ENCODE data around the gene MSTO1.
"Not testable (repeated sequence)": the region's sequence is repeated elsewhere in the genome, so short reads cannot be mapped to it uniquely, and the experiment has no call there.

Gene MSTO1

GRCh38 chr1:155613226-155613625, 3.2 kb downstream of the MSTO1 start:
- H3K4me3 ChIP-seq (ENCODE audit: insufficient read depth, low read depth, low read length); H3K27ac ChIP-seq (ENCODE audit: insufficient read depth, low read depth, low read length, poor library complexity, severe bottlenecking); H3K9me3 ChIP-seq (ENCODE audit: control insufficient read depth, low read length); H3K36me3 ChIP-seq (ENCODE audit: control insufficient read depth, insufficient read depth, low read length); H3K27me3 ChIP-seq (ENCODE audit: control insufficient read depth, insufficient read depth, low read length, poor library complexity, severe bottlenecking); H3K4me1 ChIP-seq (ENCODE audit: control insufficient read depth, insufficient read depth, low read length): not testable (repeated sequence)
- no CpG with 5 or more reads among the region's 2 CpGs for WGBS, 2 experiments

GRCh38 chr1:155622191-155622590, 12.2 kb downstream of the MSTO1 start:
- WGBS, 2 experiments: 91 to 93% methylated on average over 2 of the region's 2 CpGs
- Histone ChIP-seq H3K4me3 (ENCODE audit: insufficient read depth, low read depth, low read length) (no peak overlapping the region), H3K9me3 (ENCODE audit: control insufficient read depth, low read length) (no peaks in the 10 kb centered on the region), H3K27ac (ENCODE audit: insufficient read depth, low read depth, low read length, poor library complexity, severe bottlenecking) (no peak overlapping the region), H3K27me3 (ENCODE audit: control insufficient read depth, insufficient read depth, low read length, poor library complexity, severe bottlenecking) (no peaks in the 10 kb centered on the region), H3K4me1 (ENCODE audit: control insufficient read depth, insufficient read depth, low read length) (no peaks in the 10 kb centered on the region), H3K36me3 (ENCODE audit: control insufficient read depth, insufficient read depth, low read length) (no peaks in the 10 kb centered on the region)

- Histone ChIP-seq H3K4me1 (ENCODE audit: control insufficient read depth, insufficient read depth, low read length) (no peaks in the 10 kb centered on the region), H3K36me3 (ENCODE audit: control insufficient read depth, insufficient read depth, low read length) (no peaks in the 10 kb centered on the region), H3K27ac (ENCODE audit: insufficient read depth, low read depth, low read length, poor library complexity, severe bottlenecking) (no peak overlapping the region), H3K27me3 (ENCODE audit: control insufficient read depth, insufficient read depth, low read length, poor library complexity, severe bottlenecking) (no peaks in the 10 kb centered on the region), H3K4me3 (ENCODE audit: insufficient read depth, low read depth, low read length) (no peak overlapping the region), H3K9me3 (ENCODE audit: control insufficient read depth, low read length) (no peaks in the 10 kb centered on the region)
- WGBS, 2 experiments: 90 to 100% methylated on average over 1 of the region's 1 CpG
Measured at GRCh38 chr1:155623357-155623756, 13.3 kb downstream of the MSTO1 start.

GRCh38 chr1:155626428-155626827, 16.4 kb downstream of the MSTO1 start:
- not testable (repeated sequence) for H3K4me3 ChIP-seq (ENCODE audit: insufficient read depth, low read depth, low read length); H3K27ac ChIP-seq (ENCODE audit: insufficient read depth, low read depth, low read length, poor library complexity, severe bottlenecking); H3K9me3 ChIP-seq (ENCODE audit: control insufficient read depth, low read length); H3K4me1 ChIP-seq (ENCODE audit: control insufficient read depth, insufficient read depth, low read length); H3K27me3 ChIP-seq (ENCODE audit: control insufficient read depth, insufficient read depth, low read length, poor library complexity, severe bottlenecking); H3K36me3 ChIP-seq (ENCODE audit: control insufficient read depth, insufficient read depth, low read length)
- 94 to 97% methylated on average over 1 to 3 of the region's 7 CpGs for WGBS, 2 experiments

GRCh38 chr1:155636397-155637153, 26.6 kb downstream of the MSTO1 start:
- Histone ChIP-seq H3K4me1 (ENCODE audit: control insufficient read depth, insufficient read depth, low read length) (no peaks in the 10 kb centered on the region), H3K27ac (ENCODE audit: insufficient read depth, low read depth, low read length, poor library complexity, severe bottlenecking) (no peak overlapping the region), H3K9me3 (ENCODE audit: control insufficient read depth, low read length) (no peaks in the 10 kb centered on the region), H3K4me3 (ENCODE audit: insufficient read depth, low read depth, low read length) (no peak overlapping the region), H3K27me3 (ENCODE audit: control insufficient read depth, insufficient read depth, low read length, poor library complexity, severe bottlenecking) (no peaks in the 10 kb centered on the region), H3K36me3 (ENCODE audit: control insufficient read depth, insufficient read depth, low read length) (no peaks in the 10 kb centered on the region)
- WGBS, 2 experiments: 89 to 90% methylated on average over 11 of the region's 11 CpGs

GRCh38 chr1:155640367-155640766, 30.3 kb downstream of the MSTO1 start:
- Histone ChIP-seq H3K36me3 (ENCODE audit: control insufficient read depth, insufficient read depth, low read length) (no peaks in the 10 kb centered on the region), H3K4me3 (ENCODE audit: insufficient read depth, low read depth, low read length) (no peak overlapping the region), H3K9me3 (ENCODE audit: control insufficient read depth, low read length) (peaks cover 4% of the 10 kb centered on the region), H3K27me3 (ENCODE audit: control insufficient read depth, insufficient read depth, low read length, poor library complexity, severe bottlenecking) (no peaks in the 10 kb centered on the region), H3K4me1 (ENCODE audit: control insufficient read depth, insufficient read depth, low read length) (no peaks in the 10 kb centered on the region), H3K27ac (ENCODE audit: insufficient read depth, low read depth, low read length, poor library complexity, severe bottlenecking) (no peak overlapping the region)

- 86 to 88% methylated on average over 11 of the region's 11 CpGs for WGBS, 2 experiments
- not testable (repeated sequence) for H3K9me3 ChIP-seq (ENCODE audit: control insufficient read depth, low read length); H3K27me3 ChIP-seq (ENCODE audit: control insufficient read depth, insufficient read depth, low read length, poor library complexity, severe bottlenecking); H3K4me3 ChIP-seq (ENCODE audit: insufficient read depth, low read depth, low read length); H3K36me3 ChIP-seq (ENCODE audit: control insufficient read depth, insufficient read depth, low read length); H3K27ac ChIP-seq (ENCODE audit: insufficient read depth, low read depth, low read length, poor library complexity, severe bottlenecking); H3K4me1 ChIP-seq (ENCODE audit: control insufficient read depth, insufficient read depth, low read length)
Measured at GRCh38 chr1:155642559-155643180, 32.7 kb downstream of the MSTO1 start.

- no peaks in the 10 kb centered on the region for H3K27me3 ChIP-seq (ENCODE audit: control insufficient read depth, insufficient read depth, low read length, poor library complexity, severe bottlenecking)
- H3K4me1 ChIP-seq (ENCODE audit: control insufficient read depth, insufficient read depth, low read length): no peaks in the 10 kb centered on the region
- peaks cover 4% of the 10 kb centered on the region for H3K9me3 ChIP-seq (ENCODE audit: control insufficient read depth, low read length)
- no peak overlapping the region for H3K4me3 ChIP-seq (ENCODE audit: insufficient read depth, low read depth, low read length)
- WGBS, 2 experiments: 85 to 97% methylated on average over 3 of the region's 3 CpGs
- no peak overlapping the region for H3K27ac ChIP-seq (ENCODE audit: insufficient read depth, low read depth, low read length, poor library complexity, severe bottlenecking)
- H3K36me3 ChIP-seq (ENCODE audit: control insufficient read depth, insufficient read depth, low read length): no peaks in the 10 kb centered on the region
Measured at GRCh38 chr1:155643230-155643629, 33.2 kb downstream of the MSTO1 start.

- WGBS, 2 experiments: 89 to 90% methylated on average over 4 of the region's 4 CpGs
- Histone ChIP-seq H3K27ac (ENCODE audit: insufficient read depth, low read depth, low read length, poor library complexity, severe bottlenecking) (no peak overlapping the region), H3K27me3 (ENCODE audit: control insufficient read depth, insufficient read depth, low read length, poor library complexity, severe bottlenecking) (no peaks in the 10 kb centered on the region), H3K36me3 (ENCODE audit: control insufficient read depth, insufficient read depth, low read length) (no peaks in the 10 kb centered on the region), H3K9me3 (ENCODE audit: control insufficient read depth, low read length) (peaks cover 4% of the 10 kb centered on the region), H3K4me3 (ENCODE audit: insufficient read depth, low read depth, low read length) (no peak overlapping the region), H3K4me1 (ENCODE audit: control insufficient read depth, insufficient read depth, low read length) (no peaks in the 10 kb centered on the region)
Measured at GRCh38 chr1:155645034-155645598, 35.1 kb downstream of the MSTO1 start.

- 91% methylated on average over 6 of the region's 6 CpGs for WGBS, 2 experiments
- no peak overlapping the region for H3K27ac ChIP-seq (ENCODE audit: insufficient read depth, low read depth, low read length, poor library complexity, severe bottlenecking)
- peaks cover 4% of the 10 kb centered on the region for H3K9me3 ChIP-seq (ENCODE audit: control insufficient read depth, low read length)
- no peak overlapping the region for H3K4me3 ChIP-seq (ENCODE audit: insufficient read depth, low read depth, low read length)
- H3K27me3 ChIP-seq (ENCODE audit: control insufficient read depth, insufficient read depth, low read length, poor library complexity, severe bottlenecking): no peaks in the 10 kb centered on the region
- no peaks in the 10 kb centered on the region for H3K36me3 ChIP-seq (ENCODE audit: control insufficient read depth, insufficient read depth, low read length)
- no peaks in the 10 kb centered on the region for H3K4me1 ChIP-seq (ENCODE audit: control insufficient read depth, insufficient read depth, low read length)
Measured at GRCh38 chr1:155645648-155646047, 35.6 kb downstream of the MSTO1 start.
